Stomach (tissue), 4 donors: Measurements from ENCODE around the gene MAP3K10.

Experiments
- POLR2A ChIP-seq, 4 donors: fragments of 450-650 bp; IDR thresholded peaks; one replicate each; pipeline ENCODE4 v1.6.1; 2016; ENCODE audit warnings: antibody characterized with exemption in 4 of 4, control low read depth in 2 of 4, mild to moderate bottlenecking in 1 of 4, moderate library complexity in 1 of 4
- POLR2AphosphoS5 ChIP-seq, 3 donors: sonication (generic); formaldehyde crosslinking; IDR thresholded peaks; one replicate each; pipeline ENCODE4 v1.6.1; 2016; ENCODE audit warnings: antibody characterized with exemption in 3 of 3

- TF ChIP-seq POLR2AphosphoS5 (IDR thresholded peaks at IDR 0.05) = no peak
- no peak for TF ChIP-seq POLR2A (IDR thresholded peaks at IDR 0.05)
Measured at GRCh38 chr19:40154121-40154680, 37.0 kb upstream of the MAP3K10 start.
